Measurements from ENCODE around the gene EEPD1. TPM values are rescaled to one million over a fixed set of nuclear protein-coding genes. Genes with fewer than 3 reads are reported as not detected.

EEPD1 gene
- total RNA-seq, 1 experiment from 2014 or later, result 0.70 TPM

- ChIA-PET POLR2A (interaction anchor here (0.6 kb wide), 1 partner anchor 1808 kb away, joined by 3 read pairs; no protein-coding TSS in a partner anchor), CTCF (interaction anchor here (0.6 to 1.0 kb wide), 5 partner anchors 17 to 182 kb away, joined by 3 to 5 read pairs (median 3); no protein-coding TSS in a partner anchor)
- DNase-seq (ENCODE audit: unreplicated experiment), result no peak
- peak overlapping the region; percentile 20 for H3K27ac Mint-ChIP-seq (ENCODE audit: low read depth, unreplicated experiment)
- H3K36me3 Mint-ChIP-seq (ENCODE audit: insufficient read depth, unreplicated experiment), result no peaks in the 10 kb centered on the region
- peaks cover 30% of the 10 kb centered on the region for H3K27me3 Mint-ChIP-seq (ENCODE audit: insufficient read depth, unreplicated experiment)
- peaks cover 23% of the 10 kb centered on the region for H3K4me1 Mint-ChIP-seq (ENCODE audit: insufficient read depth, unreplicated experiment)
- no peak for TF ChIP-seq CTCF (IDR thresholded peaks at IDR 0.05; ENCODE audit: unreplicated experiment)
- H3K9me3 Mint-ChIP-seq (ENCODE audit: unreplicated experiment), result no peaks in the 10 kb centered on the region
- intact Hi-C loops (cut with micrococcal nuclease), result no loop called here
- H3K4me3 Mint-ChIP-seq (ENCODE audit: unreplicated experiment), result no peak overlapping the region
- no TSS peak for BruUV-seq (replicated peaks)
These were observed 22.7 kb upstream of the EEPD1 start for GRCh38 chr7:36130236-36130945.

- H3K4me3 Mint-ChIP-seq (ENCODE audit: unreplicated experiment), result no peak overlapping the region
- H3K4me1 Mint-ChIP-seq (ENCODE audit: insufficient read depth, unreplicated experiment), result peaks cover 23% of the 10 kb centered on the region
- intact Hi-C loops (cut with micrococcal nuclease), result no loop called here
- ChIA-PET POLR2A (no interaction called here), CTCF (interaction anchor here (0.6 kb wide), 1 partner anchor 330 kb away, joined by 3 read pairs; no protein-coding TSS in a partner anchor)
- peak overlapping the region; percentile 20 for H3K27ac Mint-ChIP-seq (ENCODE audit: low read depth, unreplicated experiment)
- no peak for DNase-seq (ENCODE audit: unreplicated experiment)
- H3K9me3 Mint-ChIP-seq (ENCODE audit: unreplicated experiment), result no peaks in the 10 kb centered on the region
- no peak for TF ChIP-seq CTCF (IDR thresholded peaks at IDR 0.05; ENCODE audit: unreplicated experiment)
- no peaks in the 10 kb centered on the region for H3K36me3 Mint-ChIP-seq (ENCODE audit: insufficient read depth, unreplicated experiment)
- peaks cover 30% of the 10 kb centered on the region for H3K27me3 Mint-ChIP-seq (ENCODE audit: insufficient read depth, unreplicated experiment)
- no TSS peak for BruUV-seq (replicated peaks)
These were observed 22.0 kb upstream of the EEPD1 start for GRCh38 chr7:36131026-36131425.

- Mint-ChIP-seq H3K27ac (ENCODE audit: low read depth, unreplicated experiment) (peak overlapping the region; percentile 20), H3K27me3 (ENCODE audit: insufficient read depth, unreplicated experiment) (peaks cover 30% of the 10 kb centered on the region), H3K9me3 (ENCODE audit: unreplicated experiment) (no peaks in the 10 kb centered on the region), H3K36me3 (ENCODE audit: insufficient read depth, unreplicated experiment) (no peaks in the 10 kb centered on the region), H3K4me3 (ENCODE audit: unreplicated experiment) (no peak overlapping the region), H3K4me1 (ENCODE audit: insufficient read depth, unreplicated experiment) (peaks cover 22% of the 10 kb centered on the region)
- no TSS peak for BruUV-seq (replicated peaks)
- TF ChIP-seq CTCF (IDR thresholded peaks at IDR 0.05; ENCODE audit: unreplicated experiment), result no peak
- CTCF ChIA-PET, result interaction anchor here (0.6 to 0.9 kb wide), 2 partner anchors 169 to 329 kb away, joined by 3 read pairs; no protein-coding TSS in a partner anchor
- intact Hi-C loops (cut with micrococcal nuclease), result no loop called here
- DNase-seq (ENCODE audit: unreplicated experiment), result no peak
- POLR2A ChIA-PET, result no interaction called here
These were observed 21.6 kb upstream of the EEPD1 start for GRCh38 chr7:36131499-36131898.

- TF ChIP-seq CTCF (IDR thresholded peaks at IDR 0.05; ENCODE audit: unreplicated experiment), result no peak
- Mint-ChIP-seq H3K36me3 (ENCODE audit: insufficient read depth, unreplicated experiment) (no peaks in the 10 kb centered on the region), H3K27me3 (ENCODE audit: insufficient read depth, unreplicated experiment) (peaks cover 30% of the 10 kb centered on the region), H3K4me1 (ENCODE audit: insufficient read depth, unreplicated experiment) (peaks cover 18% of the 10 kb centered on the region), H3K9me3 (ENCODE audit: unreplicated experiment) (no peaks in the 10 kb centered on the region), H3K27ac (ENCODE audit: low read depth, unreplicated experiment) (peak overlapping the region; percentile 20), H3K4me3 (ENCODE audit: unreplicated experiment) (no peak overlapping the region)
- DNase-seq (ENCODE audit: unreplicated experiment), result no peak
- CTCF ChIA-PET, result interaction anchor here (0.9 to 1.7 kb wide), 3 partner anchors 146 to 168 kb away, joined by 3 to 4 read pairs (median 3); no protein-coding TSS in a partner anchor
- BruUV-seq (replicated peaks), result no TSS peak
- intact Hi-C loops (cut with micrococcal nuclease), result no loop called here
- POLR2A ChIA-PET, result no interaction called here
These were observed 21.0 kb upstream of the EEPD1 start for GRCh38 chr7:36132012-36132411.

Measured in MCF 10A (cell line).